Stimulated activated CD8-positive, alpha-beta memory T cell treated with anti-CD3 and anti-CD28 coated beads, Interleukin-7, amount 100 ng/mL, for 4 hours (primary cell): ENCODE data around the gene VAT1L.
"Not testable (repeated sequence)": the region's sequence is repeated elsewhere in the genome, so short reads cannot be mapped to it uniquely, and the experiment has no call there.

ENCODE experiments used
- DNase-seq, 2 donors: peaks; one replicate each; pipeline ENCODE4 v3.0.0-alpha.2; 2020; ENCODE audit warnings: low read depth in 2 of 2

VAT1L gene

GRCh38 chr16:77912617-77913016 lies 124.3 kb downstream of the VAT1L start:
- DNase-seq: no peak

- no peak for DNase-seq
Measured at GRCh38 chr16:77913738-77914253, 125.4 kb downstream of the VAT1L start.

- DNase-seq: no peak
Measured at GRCh38 chr16:77916111-77916510, 127.7 kb downstream of the VAT1L start.

DNA sequence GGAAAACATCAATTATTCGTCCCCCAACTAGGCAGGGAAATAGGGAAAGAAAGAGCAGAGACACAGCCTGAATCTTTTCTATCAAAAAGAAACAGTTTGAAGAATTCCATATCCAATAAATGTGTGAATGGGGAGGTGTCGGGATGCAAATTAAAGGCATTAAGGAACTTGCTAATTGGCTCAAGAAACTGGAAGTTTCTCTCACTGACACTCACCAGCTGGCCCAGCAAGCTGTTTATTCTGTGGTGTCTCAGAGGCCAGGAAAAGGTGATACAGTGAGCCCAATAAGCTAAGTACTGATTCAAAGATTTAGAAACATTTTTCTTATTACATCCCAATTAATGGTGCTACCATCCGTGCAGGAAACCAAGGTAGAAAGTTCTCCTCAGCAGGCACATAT lies 129.6 kb downstream of the VAT1L start:
- DNase-seq: no peak

DNA sequence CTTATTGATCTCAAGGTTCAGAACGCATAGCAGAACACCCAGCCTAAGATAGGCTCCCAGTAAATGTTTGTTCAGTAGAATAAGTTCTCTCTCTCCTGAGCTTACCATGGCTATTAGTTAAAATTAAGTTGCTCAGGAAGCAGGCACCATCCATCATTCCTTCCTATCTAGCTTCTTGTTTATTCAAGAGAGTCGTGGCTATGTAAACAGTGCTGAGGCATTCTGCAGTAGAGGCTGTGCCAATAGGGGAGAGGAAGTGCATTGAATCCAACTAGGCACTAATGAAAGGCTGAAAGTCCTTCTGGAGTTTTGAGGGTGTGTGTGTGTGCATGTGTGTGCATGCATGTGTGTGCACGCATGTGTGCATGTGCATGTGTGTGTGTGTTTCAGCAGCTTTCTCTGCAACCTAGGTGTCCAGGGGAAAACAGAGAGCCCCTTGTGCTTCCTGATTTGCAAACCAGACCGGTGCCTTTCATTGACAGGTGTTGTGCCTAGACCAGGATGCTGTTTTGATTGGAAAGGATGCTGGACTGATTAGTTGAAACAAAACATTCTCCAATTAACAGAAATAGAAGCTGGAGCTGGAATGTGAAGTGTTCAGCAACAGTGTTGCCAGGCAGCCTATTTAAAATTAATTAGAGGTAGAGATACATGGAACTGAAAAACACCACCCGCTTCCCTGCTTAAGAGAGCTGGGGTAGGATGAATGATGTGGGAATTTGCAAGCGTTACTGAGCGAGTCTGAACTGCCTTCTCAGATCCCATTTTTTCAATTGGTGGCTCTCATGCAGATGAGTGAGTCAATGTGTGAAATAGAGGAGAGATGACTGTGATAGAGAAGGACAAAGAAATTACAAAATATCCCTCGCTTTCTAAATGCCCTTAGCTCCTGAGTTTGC lies 130.7 kb downstream of the VAT1L start:
- DNase-seq: no peak

DNA sequence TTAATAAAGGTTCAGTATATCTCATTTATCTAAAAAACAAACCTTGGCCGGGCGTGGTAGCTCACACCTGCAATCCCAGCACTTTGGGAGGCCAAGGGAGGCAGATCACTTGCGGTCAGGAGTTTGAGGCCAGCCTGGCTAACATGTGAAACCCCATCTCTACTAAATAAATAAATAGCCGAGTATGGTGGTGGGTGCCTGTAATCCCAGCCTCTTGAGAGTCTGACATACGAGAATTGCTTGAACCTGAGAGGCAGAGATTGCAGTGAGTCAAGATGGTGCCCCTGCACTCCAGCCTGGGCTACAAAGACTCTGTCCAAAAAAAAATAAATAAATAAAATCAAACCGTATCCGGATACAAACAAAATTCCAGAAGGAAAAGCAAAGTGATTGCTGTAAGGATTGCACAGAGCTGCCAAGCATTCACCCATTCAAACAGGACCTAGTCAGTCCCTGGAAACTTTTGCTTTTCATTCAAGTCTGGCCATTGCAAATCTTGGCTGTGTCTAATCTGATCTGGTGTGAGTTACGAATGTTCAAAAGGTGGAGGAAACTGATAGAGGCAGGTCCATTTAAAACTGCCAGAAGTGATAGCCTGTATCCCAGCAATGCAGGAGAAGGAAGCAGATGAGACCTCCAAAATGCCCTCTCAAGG lies 131.5 kb downstream of the VAT1L start:
- no peak for DNase-seq

DNA sequence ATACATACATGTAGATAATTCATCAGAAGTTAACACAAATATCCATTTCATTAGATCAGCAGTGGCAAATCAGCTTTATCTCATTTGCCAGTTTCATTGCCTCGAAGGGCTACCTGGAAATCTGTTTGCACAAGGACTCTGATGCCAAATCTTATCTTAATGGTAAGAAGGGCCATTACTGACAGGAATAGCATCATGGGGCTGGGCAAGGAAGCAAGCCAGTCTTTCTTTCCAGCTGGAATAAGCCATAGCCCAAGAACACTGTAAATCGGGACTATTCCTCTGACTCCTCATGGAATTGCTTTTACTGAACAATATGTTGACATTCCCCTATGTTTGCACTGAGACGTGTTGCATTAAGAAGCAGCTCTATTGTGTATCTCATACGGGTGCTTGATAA lies 132.6 kb downstream of the VAT1L start:
- DNase-seq: no peak

- no peak for DNase-seq
Measured at GRCh38 chr16:77922228-77922754, 133.9 kb downstream of the VAT1L start.

- no peak for DNase-seq
Measured at GRCh38 chr16:77925531-77925930, 137.2 kb downstream of the VAT1L start.

- no peak for DNase-seq
Measured at GRCh38 chr16:77928096-77928495, 139.7 kb downstream of the VAT1L start.

DNA sequence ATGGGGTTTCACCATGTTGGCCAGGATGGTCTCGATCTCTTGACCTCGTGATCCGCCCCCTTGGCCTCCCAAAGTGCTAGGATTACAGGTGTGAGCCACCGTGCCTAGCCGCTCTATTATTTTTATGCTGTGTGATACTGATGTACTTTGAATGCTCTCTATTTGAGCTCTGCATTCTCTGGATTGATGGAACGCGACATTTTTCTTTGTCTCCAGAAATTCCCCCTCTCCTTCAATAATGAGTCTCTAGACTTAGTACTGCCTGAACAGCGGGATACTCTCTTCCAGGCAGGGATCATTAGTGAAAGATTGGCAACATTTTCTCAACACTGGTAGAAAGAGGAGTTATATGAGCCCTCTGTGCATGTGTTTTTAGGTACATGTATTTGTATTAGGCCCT lies 140.6 kb downstream of the VAT1L start:
- DNase-seq: no peak

GRCh38 chr16:77931058-77931457 lies 142.7 kb downstream of the VAT1L start:
- DNase-seq: no peak

GRCh38 chr16:77937473-77938149 lies 149.2 kb downstream of the VAT1L start:
- no peak for DNase-seq

DNA sequence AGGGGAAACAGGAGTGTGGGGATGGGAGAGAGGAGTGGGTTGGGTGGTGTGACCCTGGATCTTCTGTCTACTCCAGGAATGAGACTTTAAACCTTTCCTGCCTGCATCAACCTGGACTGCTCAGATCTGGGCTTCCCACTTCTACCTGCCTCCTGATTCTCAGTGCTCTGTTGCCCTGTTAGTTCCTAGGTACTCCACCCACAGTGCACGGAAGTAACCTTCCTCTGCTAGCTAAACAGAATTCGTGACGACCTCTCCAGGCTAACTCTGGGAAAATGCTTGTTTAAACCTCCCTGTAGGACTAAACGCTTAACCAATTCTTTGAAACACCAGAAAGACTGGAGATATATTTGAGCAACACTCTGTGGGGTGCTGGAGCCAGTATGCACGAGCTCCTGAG lies 150.5 kb downstream of the VAT1L start:
- DNase-seq: no peak

- no peak for DNase-seq
Measured at GRCh38 chr16:77939968-77940367, 151.6 kb downstream of the VAT1L start.

DNA sequence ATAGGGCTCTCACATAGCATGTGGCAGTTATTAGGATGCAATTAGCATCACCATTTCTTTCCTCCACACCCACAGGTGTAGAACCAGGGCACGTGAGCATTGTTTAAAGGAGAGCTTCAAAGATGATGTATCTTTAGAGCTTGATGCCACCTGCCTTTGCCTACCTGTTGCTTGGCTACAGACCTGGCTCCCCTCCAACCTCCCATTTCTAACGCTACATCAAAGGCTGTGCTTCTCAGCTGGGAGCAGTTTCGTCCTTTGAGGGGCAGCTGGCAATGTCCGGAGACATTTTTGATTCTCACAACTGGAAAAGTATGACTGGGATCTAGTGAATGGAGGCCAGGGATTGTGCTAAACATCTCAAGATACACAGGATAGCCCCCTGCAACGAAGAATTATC lies 155.4 kb downstream of the VAT1L start:
- DNase-seq: no peak

- DNase-seq: no peak
Measured at GRCh38 chr16:77944631-77945030, 156.3 kb downstream of the VAT1L start.

DNA sequence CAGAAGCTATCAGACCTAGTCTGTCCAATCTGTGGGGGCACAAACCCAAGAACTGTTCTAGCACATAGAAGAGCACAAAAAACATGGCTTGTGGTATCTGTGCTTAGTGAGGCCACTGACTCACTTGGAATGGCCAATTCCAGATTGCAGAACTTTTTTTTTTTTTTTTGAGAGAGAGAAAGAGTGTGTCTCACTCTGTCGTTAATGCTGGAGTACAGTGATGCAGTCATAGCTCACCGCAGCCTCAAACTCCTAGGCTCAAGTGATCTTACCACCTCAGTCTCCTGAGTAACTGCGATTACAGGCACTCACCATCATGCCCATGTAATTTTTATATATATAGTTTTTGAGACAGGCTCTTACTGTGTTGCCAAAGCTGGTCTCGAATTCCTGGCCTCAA lies 156.8 kb downstream of the VAT1L start:
- DNase-seq: no peak

- no peak for DNase-seq
Measured at GRCh38 chr16:77946823-77947222, 158.5 kb downstream of the VAT1L start.

DNA sequence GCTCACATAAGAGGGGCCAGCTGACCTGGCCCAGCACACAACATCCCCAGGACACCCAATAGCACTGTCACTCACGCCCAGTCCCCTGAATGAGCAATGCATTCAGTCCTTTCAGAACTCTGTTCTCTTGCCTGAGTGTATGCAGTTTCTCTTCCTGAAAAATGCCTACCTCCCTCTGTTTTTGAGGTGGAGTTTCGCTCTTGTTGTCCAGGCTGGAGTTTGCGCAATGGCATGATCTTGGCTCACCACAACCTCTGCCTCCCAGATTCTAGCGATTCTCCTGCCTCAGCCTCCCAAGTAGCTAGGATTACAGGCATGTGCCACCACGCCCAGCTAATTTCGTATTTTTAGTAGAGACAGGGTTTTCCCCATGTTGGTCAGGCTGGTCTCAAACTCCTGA lies 159.2 kb downstream of the VAT1L start:
- DNase-seq: not testable (repeated sequence)

- DNase-seq: no peak
Measured at GRCh38 chr16:77948835-77949234, 160.5 kb downstream of the VAT1L start.

- no peak for DNase-seq
Measured at GRCh38 chr16:77949445-77949844, 161.1 kb downstream of the VAT1L start.
